Globus pallidus (tissue), 1 donor: ENCODE results near the gene DPP6.

ENCODE experiments used
- DNase-seq: peaks from one replicate; pipeline ENCODE4 v3.0.0-alpha.2; 2015; ENCODE audit warnings: low spot score

DPP6 gene

GRCh38 chr7:154412105-154412504, 359.9 kb downstream of the DPP6 start:
- no peak for DNase-seq

DNA sequence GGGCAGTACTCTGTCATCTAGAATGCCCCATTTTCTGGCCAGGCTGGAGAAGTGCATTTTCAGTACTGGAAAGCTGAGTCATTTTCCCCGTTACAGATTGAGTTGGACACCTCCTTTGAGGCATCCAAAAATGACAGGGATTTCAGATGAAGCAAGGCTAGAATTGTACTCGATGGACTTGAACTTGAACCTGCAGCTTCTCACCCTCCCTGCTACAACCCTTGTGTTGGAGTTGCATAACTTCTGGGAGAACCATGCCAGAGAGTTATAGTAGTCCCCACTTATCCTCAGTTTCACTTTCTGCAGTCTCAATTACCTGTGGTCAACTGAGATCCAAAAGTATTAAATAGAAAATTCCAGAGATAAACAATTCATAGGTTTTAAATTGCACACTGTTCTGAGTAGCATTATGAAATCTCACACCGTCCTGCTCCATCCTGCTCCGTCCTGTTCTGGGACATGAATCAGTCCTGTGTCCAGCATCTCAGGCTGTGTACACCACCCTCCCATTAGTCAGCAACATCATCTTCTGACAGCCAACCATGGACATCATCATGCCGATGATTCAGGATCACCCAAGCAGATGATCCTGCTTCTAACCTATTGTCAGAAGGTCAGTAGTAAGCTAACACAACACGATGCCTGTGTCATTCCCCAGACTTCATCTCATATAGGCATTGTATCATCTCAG, 363.7 kb downstream of the DPP6 start:
- DNase-seq, result no peak

DNA sequence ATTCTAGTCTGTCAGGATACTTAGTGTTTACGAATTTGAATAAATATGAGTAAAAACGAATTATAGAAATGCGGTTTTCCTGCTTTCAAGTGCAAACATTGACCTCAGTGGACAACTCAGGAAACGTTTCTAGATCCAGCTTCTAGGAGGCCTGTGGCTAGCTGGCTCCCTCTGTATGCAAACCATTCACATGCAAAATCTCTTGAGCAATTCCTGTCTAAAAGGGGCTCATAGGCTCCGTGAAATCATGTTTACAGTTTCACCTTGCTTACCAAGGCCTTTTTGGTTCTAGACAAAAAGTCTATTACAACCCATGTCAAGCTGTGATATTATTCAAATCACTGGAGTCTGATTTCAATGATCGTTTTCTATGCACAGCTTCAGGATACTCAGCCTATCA, 364.5 kb downstream of the DPP6 start:
- DNase-seq, result no peak

- DNase-seq, result no peak
Observed at GRCh38 chr7:154419344-154419743, 367.1 kb downstream of the DPP6 start.

GRCh38 chr7:154423231-154423630, 371.0 kb downstream of the DPP6 start:
- no peak for DNase-seq

GRCh38 chr7:154424350-154424749, 372.2 kb downstream of the DPP6 start:
- no peak for DNase-seq

- DNase-seq, result no peak
Observed at GRCh38 chr7:154425271-154425670, 373.1 kb downstream of the DPP6 start.

- DNase-seq, result peak; percentile 57
Observed at GRCh38 chr7:154426778-154427177, 374.6 kb downstream of the DPP6 start.

DNA sequence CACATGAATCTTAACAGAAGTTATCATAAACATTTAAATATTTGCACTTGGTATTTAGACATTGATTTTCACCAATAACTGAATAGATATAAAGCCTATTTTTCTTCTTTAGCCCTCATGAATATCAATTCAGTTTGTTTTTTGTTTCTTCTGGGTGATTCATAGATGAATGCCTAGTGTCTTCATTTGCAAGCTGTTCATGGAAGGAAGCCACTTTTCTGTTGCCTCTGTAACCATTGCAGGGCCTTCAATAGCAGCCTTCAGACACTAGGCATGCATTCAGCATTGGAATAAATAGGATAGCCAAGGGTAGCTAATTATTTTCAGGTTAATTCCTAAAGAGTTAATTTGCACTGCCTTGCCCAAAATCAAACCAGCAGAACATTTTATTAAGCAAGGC, 375.3 kb downstream of the DPP6 start:
- peak; percentile 90 for DNase-seq

GRCh38 chr7:154429666-154430404, 377.6 kb downstream of the DPP6 start:
- DNase-seq, result no peak

DNA sequence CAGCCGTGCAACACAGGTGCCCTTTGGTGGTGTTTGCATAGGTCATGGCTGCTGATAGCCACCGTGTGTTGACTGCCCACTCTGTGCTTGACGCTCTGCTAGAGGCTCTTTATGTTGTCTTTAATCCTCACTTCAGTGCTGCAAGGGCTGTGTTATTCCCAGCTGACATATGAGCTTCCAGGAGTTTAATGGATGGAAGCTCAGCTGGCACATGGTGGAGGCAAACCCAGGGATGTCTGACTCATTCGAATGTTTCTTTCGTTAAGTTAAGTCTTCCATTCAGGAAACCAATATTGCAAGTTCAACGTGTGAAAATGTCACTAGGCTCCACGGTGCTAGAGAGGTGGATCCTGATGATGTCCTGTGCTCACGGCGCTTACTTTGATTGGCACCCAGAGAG, 378.4 kb downstream of the DPP6 start:
- no peak for DNase-seq

GRCh38 chr7:154431045-154431444, 378.8 kb downstream of the DPP6 start:
- DNase-seq, result no peak

DNA sequence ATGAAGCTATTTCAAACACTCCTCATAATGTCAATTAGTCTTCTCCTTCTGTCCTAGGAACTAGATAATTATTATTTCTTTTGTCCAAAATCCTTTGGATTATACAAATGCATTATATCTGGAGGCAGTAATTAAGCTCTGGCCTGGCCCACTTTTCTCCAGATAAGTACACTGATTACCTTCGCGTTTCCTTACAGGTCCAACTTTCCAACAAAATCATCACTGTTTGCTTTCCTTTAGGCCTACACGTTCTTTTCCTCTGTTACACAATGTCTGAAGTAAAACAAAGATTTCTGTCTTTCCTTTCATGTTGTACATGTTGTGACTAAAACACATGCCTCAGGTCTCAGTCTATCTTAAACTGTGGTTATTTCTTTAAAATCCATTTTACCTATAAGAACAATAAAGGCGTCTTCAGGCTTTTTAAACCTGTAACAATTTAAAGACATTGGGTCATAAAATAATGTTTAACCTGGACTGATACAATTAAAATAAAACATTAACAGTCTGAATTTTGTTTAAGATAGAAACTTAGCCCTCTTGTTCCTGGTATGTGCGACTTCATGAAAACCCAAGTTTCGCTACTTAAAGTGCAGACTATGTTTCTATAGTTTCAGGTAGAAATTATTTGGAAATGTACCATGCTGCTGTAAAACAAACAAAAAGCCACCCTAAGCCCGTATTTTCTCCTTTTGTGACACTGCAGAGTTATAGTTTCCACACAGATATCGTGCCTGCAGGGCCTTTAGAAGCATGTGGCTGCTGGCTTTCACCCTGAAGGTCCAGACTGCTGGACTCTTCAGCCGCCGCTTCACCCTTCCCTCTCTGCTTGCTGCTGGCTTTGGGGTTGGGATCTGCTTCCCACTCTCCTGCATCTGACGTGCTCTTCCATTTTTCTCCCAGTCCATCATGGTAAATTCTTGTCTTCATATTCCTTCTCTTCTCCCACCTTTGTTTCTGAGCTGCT, 381.7 kb downstream of the DPP6 start:
- no peak for DNase-seq

DNA sequence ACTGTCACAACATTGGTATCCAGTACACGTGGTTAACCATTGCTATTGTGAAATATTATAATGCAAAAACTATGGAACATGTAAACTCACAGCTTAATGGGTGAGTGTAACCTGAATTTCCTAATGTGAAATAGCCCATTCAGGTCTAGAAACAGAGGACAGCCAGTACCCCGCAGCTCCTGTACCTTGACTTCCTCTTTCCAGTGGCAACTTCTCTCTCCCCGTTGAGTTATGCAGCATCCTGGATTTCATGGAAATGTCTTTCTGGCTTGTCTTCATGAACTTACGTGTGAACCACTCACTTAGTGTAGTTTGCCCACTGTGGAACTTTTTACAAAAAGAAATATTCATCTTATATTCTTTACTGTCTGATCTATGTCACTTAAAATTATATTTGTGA, 384.4 kb downstream of the DPP6 start:
- no peak for DNase-seq

DNA sequence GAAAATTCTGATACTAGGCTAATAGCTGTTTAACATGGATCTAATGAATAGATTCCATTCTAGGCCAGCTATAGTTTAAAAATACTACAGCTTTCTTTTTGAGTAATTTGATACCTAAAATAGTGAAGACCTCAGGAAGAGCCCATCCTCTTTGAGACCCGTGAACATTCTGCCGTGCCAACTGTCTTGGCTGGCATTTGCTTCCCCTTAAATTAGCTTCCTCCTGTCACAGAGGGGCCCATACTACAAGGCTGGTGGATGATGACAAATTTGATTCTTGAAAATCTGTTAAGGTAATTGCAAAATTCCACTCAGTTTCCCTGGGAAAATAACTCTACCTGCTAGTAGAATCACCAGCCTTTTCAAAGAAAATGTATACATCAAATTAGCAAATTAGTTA, 385.0 kb downstream of the DPP6 start:
- no peak for DNase-seq

- DNase-seq, result no peak
Observed at GRCh38 chr7:154438571-154439367, 386.6 kb downstream of the DPP6 start.

GRCh38 chr7:154440058-154440457, 387.9 kb downstream of the DPP6 start:
- DNase-seq, result no peak

DNA sequence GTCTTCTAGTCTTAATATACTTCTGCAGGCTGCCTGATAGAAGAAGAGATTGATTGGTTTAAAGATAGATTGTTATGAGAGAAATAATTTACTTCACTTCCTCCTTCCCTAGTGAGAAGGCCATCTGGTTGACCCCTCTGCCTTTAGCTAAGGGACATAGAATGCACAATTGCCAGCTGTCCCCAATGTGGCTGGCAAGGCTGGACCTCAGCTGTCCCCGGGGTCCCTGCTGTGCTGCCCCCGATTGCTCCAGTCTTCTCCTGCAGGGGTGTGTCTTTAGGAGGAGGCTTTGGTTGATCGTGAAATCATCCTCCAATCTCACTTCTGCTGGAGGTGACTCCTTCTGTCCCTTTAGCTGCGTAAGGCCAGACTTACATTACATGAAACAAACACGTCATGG, 388.5 kb downstream of the DPP6 start:
- DNase-seq, result no peak

- no peak for DNase-seq
Observed at GRCh38 chr7:154441811-154442210, 389.6 kb downstream of the DPP6 start.

GRCh38 chr7:154442939-154443338, 390.7 kb downstream of the DPP6 start:
- no peak for DNase-seq

GRCh38 chr7:154450451-154450850, 398.3 kb downstream of the DPP6 start:
- peak; percentile 44 for DNase-seq
